Ishikawa (cell line): ENCODE results near the gene KCNA2.

Experiments used
- EGR1 ChIP-seq: IDR thresholded peaks from 2 replicates; pipeline ENCODE4 v1.6.1; 2012
- EP300 ChIP-seq: IDR thresholded peaks from 2 replicates; pipeline ENCODE4 v1.6.1; 2012; ENCODE audit warnings: borderline replicate concordance
- NFIC ChIP-seq: IDR thresholded peaks from 2 replicates; pipeline ENCODE4 v1.6.1; 2012
- RAD21 ChIP-seq: IDR thresholded peaks from 2 replicates; pipeline ENCODE4 v1.6.1; 2012; ENCODE audit warnings: low read depth
- TAF1 ChIP-seq: IDR thresholded peaks from 2 replicates; pipeline ENCODE4 v1.6.1; 2012; ENCODE audit warnings: low read depth, mild to moderate bottlenecking
- TEAD4 ChIP-seq: IDR thresholded peaks from 2 replicates; pipeline ENCODE4 v1.6.1; 2012
- ZBTB7A ChIP-seq: IDR thresholded peaks from 2 replicates; pipeline ENCODE4 v1.6.1; 2012; ENCODE audit warnings: low read depth
- TF ChIP-seq, protein P1 (sequence below): IDR thresholded peaks from 2 replicates; pipeline ENCODE4 v1.6.1; 2012; ENCODE audit warnings: low read depth, mild to moderate bottlenecking

DNA sequence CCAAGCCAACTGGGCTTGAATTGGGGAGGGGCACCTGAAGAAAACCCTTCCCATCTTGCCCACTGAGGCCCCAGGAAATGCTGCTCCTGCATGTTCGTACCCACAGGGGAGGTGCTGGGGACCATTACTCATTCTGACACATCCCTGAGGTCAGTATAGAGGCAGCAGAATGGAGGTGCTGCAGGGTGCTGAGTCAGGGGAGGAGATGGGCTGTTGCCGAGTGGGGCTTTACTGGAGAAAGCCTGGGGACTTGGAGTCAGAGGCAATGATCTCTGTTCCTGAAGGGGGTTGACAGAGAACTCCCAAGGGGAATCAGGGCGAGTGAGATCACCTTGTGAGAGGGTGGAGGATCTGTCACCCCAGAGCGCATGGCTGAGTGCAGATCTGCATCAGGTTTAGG lies 47.0 kb downstream of the KCNA2 start:
- TF ChIP-seq EP300 (no peak), TEAD4 (no peak), RAD21 (no peak), TAF1 (no peak), EGR1 (no peak), ZBTB7A (no peak), NFIC (no peak)
- TF ChIP-seq, protein P1, sequence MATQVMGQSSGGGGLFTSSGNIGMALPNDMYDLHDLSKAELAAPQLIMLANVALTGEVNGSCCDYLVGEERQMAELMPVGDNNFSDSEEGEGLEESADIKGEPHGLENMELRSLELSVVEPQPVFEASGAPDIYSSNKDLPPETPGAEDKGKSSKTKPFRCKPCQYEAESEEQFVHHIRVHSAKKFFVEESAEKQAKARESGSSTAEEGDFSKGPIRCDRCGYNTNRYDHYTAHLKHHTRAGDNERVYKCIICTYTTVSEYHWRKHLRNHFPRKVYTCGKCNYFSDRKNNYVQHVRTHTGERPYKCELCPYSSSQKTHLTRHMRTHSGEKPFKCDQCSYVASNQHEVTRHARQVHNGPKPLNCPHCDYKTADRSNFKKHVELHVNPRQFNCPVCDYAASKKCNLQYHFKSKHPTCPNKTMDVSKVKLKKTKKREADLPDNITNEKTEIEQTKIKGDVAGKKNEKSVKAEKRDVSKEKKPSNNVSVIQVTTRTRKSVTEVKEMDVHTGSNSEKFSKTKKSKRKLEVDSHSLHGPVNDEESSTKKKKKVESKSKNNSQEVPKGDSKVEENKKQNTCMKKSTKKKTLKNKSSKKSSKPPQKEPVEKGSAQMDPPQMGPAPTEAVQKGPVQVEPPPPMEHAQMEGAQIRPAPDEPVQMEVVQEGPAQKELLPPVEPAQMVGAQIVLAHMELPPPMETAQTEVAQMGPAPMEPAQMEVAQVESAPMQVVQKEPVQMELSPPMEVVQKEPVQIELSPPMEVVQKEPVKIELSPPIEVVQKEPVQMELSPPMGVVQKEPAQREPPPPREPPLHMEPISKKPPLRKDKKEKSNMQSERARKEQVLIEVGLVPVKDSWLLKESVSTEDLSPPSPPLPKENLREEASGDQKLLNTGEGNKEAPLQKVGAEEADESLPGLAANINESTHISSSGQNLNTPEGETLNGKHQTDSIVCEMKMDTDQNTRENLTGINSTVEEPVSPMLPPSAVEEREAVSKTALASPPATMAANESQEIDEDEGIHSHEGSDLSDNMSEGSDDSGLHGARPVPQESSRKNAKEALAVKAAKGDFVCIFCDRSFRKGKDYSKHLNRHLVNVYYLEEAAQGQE, result no peak
